Calu3 (cell line): ENCODE data around the gene CDH2. TPM values are rescaled to one million over a fixed set of nuclear protein-coding genes. Genes with fewer than 3 reads are reported as not detected.

Source experiments
- BruUV-seq: library from RNA; stranded (reverse); fragments of 400-500 nt; replicated peaks from 2 replicates; lab custom pipeline; 2021; lab: Mats Ljungman, UMichigan
- CTCF ChIA-PET: fragments of 300-600 bp; sonication (Branson Sonifier 250); formaldehyde crosslinking; loops from one replicate; lab custom pipeline; 2022; ENCODE audit warnings: antibody characterized with exemption; lab: Charles Lee
- DNase-seq: peaks from one replicate; pipeline ENCODE4 v3.0.0; 2022
- H3K27ac Mint-ChIP-seq: one replicate; pipeline ENCODE4 v1.8.0; 2022; ENCODE audit warnings: mixed read lengths; ENCODE audit not compliant: unreplicated experiment
- H3K27me3 Mint-ChIP-seq: one replicate; pipeline ENCODE4 v1.8.0; 2022; ENCODE audit warnings: mixed read lengths; ENCODE audit not compliant: unreplicated experiment
- H3K36me3 Mint-ChIP-seq: one replicate; pipeline ENCODE4 v1.8.0; 2022; ENCODE audit warnings: mild to moderate bottlenecking, moderate library complexity, mixed read lengths; ENCODE audit not compliant: insufficient read depth, unreplicated experiment
- H3K4me1 Mint-ChIP-seq: one replicate; pipeline ENCODE4 v1.8.0; 2022; ENCODE audit warnings: mild to moderate bottlenecking, low read depth, mixed read lengths; ENCODE audit not compliant: unreplicated experiment
- H3K4me3 Mint-ChIP-seq: one replicate; pipeline ENCODE4 v1.8.0; 2022; ENCODE audit warnings: mild to moderate bottlenecking, low read depth, moderate library complexity, mixed read lengths; ENCODE audit not compliant: unreplicated experiment
- H3K9me3 Mint-ChIP-seq: one replicate; pipeline ENCODE4 v1.8.0; 2022; ENCODE audit warnings: low read depth, mixed read lengths; ENCODE audit not compliant: unreplicated experiment
- CTCF ChIP-seq: fragments of 200-600 bp; IDR thresholded peaks from one replicate; pipeline ENCODE4 v1.8.0; 2022; ENCODE audit warnings: antibody characterized with exemption; ENCODE audit not compliant: unreplicated experiment
- intact Hi-C: fragments of 100-400 bp; cut with micrococcal nuclease; formaldehyde crosslinking; loops from one replicate; pipeline ENCODE4 v1.10.0; 2022; ENCODE audit not compliant: unreplicated experiment
- total RNA-seq: library from RNA; stranded (reverse); gene quantifications from 2 replicates; pipeline ENCODE4 v1.2.3, GENCODE V29; 2022

CDH2 gene
- total RNA-seq, 1 experiment from 2014 or later = 2.3 TPM

- intact Hi-C loops = no loop called here
- H3K27ac Mint-ChIP-seq = no peak overlapping the region
- H3K36me3 Mint-ChIP-seq = no peaks in the 10 kb centered on the region
- no peak for DNase-seq
- no peak overlapping the region for H3K4me3 Mint-ChIP-seq
- H3K4me1 Mint-ChIP-seq = peaks cover 9% of the 10 kb centered on the region
- no peak for TF ChIP-seq CTCF
- CTCF ChIA-PET = no interaction called here
- no peaks in the 10 kb centered on the region for H3K27me3 Mint-ChIP-seq
- BruUV-seq = no TSS peak
- no peaks in the 10 kb centered on the region for H3K9me3 Mint-ChIP-seq
These were observed 103.3 kb downstream of the CDH2 start for GRCh38 chr18:28073658-28074057.

- CTCF ChIA-PET = no interaction called here
- intact Hi-C loops = no loop called here
- H3K4me1 Mint-ChIP-seq = peaks cover 9% of the 10 kb centered on the region
- TF ChIP-seq CTCF = no peak
- no peak for DNase-seq
- no TSS peak for BruUV-seq
- peaks cover 3% of the 10 kb centered on the region for H3K9me3 Mint-ChIP-seq
- H3K4me3 Mint-ChIP-seq = no peak overlapping the region
- H3K27me3 Mint-ChIP-seq = no peaks in the 10 kb centered on the region
- H3K27ac Mint-ChIP-seq = no peak overlapping the region
- no peaks in the 10 kb centered on the region for H3K36me3 Mint-ChIP-seq
These were observed 105.7 kb downstream of the CDH2 start for GRCh38 chr18:28071199-28071598.

GRCh38 chr18:28068207-28068606 lies 108.7 kb downstream of the CDH2 start:
- Mint-ChIP-seq H3K4me1 (peaks cover 29% of the 10 kb centered on the region), H3K27ac (no peak overlapping the region)
- intact Hi-C loops = no loop called here

GRCh38 chr18:28067346-28067745 lies 109.6 kb downstream of the CDH2 start:
- intact Hi-C loops = no loop called here
- CTCF ChIA-PET = no interaction called here
- Mint-ChIP-seq H3K27ac (no peak overlapping the region), H3K4me3 (no peak overlapping the region), H3K9me3 (peaks cover 6% of the 10 kb centered on the region), H3K27me3 (no peaks in the 10 kb centered on the region), H3K36me3 (no peaks in the 10 kb centered on the region), H3K4me1 (peaks cover 33% of the 10 kb centered on the region)
- no TSS peak for BruUV-seq
- no peak for DNase-seq
- TF ChIP-seq CTCF = no peak

More at GRCh38 chr18:28068207-28068606, 108.7 kb downstream of the CDH2 start:
- TF ChIP-seq CTCF = no peak
- H3K27me3 Mint-ChIP-seq = no peaks in the 10 kb centered on the region
- H3K36me3 Mint-ChIP-seq = no peaks in the 10 kb centered on the region
- no peak for DNase-seq
- BruUV-seq = no TSS peak
- CTCF ChIA-PET = no interaction called here
- H3K4me3 Mint-ChIP-seq = no peak overlapping the region
- H3K9me3 Mint-ChIP-seq = peaks cover 6% of the 10 kb centered on the region
